Activated naive CD8-positive, alpha-beta T cell (primary cell): ENCODE data around the gene KDM4B.

Source experiments
- H3K27ac Mint-ChIP-seq: one replicate; pipeline ENCODE4 v1.8.0; 2021; ENCODE audit warnings: mixed read lengths
- H3K27me3 Mint-ChIP-seq: one replicate; pipeline ENCODE4 v1.8.0; 2021; ENCODE audit warnings: mixed read lengths
- H3K36me3 Mint-ChIP-seq: one replicate; pipeline ENCODE4 v1.8.0; 2021; ENCODE audit warnings: mixed read lengths
- H3K4me1 Mint-ChIP-seq: one replicate; pipeline ENCODE4 v1.8.0; 2021; ENCODE audit warnings: low read depth, mixed read lengths
- H3K4me3 Mint-ChIP-seq: one replicate; pipeline ENCODE4 v1.8.0; 2021; ENCODE audit warnings: mild to moderate bottlenecking, mixed read lengths
- H3K9me3 Mint-ChIP-seq: one replicate; pipeline ENCODE4 v1.8.0; 2021; ENCODE audit warnings: low read depth, mixed read lengths

The KDM4B gene

DNA sequence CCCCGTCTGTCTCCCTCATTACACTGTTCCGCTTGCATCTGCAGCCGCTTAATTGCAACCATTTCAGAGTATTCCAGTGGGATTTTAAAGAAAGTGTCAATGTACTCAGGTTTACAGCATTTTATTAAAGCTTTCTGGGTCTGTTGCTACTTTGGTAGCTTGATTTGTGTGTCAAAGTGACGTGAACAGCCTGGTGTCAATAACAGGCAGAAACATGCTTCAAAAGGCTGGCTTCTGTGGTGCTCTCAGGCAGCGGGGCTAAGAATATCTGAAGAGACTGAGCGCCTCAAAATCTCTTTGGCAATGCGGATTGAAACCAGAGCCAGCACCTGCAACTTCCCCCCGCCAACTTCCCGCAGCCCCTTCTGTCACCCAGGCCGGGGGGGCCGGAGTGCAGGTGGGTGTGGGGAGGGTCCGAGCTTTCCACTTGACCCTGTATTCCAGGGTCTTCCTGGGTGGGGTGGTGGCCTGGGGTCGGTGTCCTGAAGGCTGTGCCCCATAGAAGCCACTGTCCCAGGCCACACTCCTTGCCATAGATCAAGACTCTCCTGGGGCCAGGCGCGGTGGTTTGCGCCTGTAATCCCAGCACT lies 81.2 kb downstream of the KDM4B start:
- Mint-ChIP-seq H3K4me1 (no peaks in the 10 kb centered on the region), H3K4me3 (no peak overlapping the region), H3K27ac (no peak overlapping the region), H3K9me3 (no peaks in the 10 kb centered on the region), H3K27me3 (no peaks in the 10 kb centered on the region), H3K36me3 (no peaks in the 10 kb centered on the region)

DNA sequence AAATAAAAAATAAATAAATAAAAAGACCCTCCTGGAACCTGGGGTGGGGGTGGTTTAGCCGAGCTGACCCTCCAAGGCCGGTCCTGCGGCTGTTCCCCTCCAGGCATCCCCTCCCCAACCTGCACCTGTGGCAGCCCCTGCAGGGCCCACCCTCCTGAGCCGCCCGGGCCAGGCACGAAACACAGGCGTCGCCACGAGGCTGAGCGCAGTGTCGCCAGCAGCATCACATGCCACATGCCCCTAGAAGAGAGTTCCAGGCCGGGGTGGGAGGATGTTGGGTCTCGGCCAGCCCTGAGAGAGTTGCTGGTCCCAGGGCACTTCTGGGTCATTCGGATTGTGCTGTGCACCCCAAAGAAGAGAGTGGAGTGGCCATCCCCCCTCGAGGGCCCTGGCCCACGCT lies 82.0 kb downstream of the KDM4B start:
- Mint-ChIP-seq H3K36me3 (no peaks in the 10 kb centered on the region), H3K4me3 (no peak overlapping the region), H3K27me3 (no peaks in the 10 kb centered on the region), H3K9me3 (no peaks in the 10 kb centered on the region), H3K4me1 (no peaks in the 10 kb centered on the region), H3K27ac (no peak overlapping the region)

DNA sequence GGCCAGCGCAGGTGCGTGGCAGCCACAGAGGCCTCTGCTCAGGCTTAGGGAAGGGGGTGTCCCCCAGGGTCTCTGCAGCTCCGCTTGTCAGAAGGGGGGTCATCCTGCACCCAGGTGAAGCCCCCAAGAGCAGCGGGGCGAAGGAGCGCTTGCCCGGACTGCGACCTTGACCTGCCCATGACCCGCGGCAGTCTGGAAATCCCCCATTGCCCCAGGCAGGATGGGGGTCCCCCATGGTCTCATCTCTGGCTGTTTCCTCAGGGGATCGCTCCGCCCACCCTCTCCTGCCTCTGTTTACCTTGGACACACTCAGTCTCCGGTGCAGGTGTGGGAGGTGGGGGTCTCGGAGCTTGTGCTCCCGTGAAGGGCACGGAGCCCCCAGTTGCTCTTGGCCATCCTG lies 82.7 kb downstream of the KDM4B start:
- no peaks in the 10 kb centered on the region for H3K9me3 Mint-ChIP-seq
- H3K4me3 Mint-ChIP-seq = no peak overlapping the region
- H3K27me3 Mint-ChIP-seq = no peaks in the 10 kb centered on the region
- no peak overlapping the region for H3K27ac Mint-ChIP-seq
- no peaks in the 10 kb centered on the region for H3K4me1 Mint-ChIP-seq
- H3K36me3 Mint-ChIP-seq = no peaks in the 10 kb centered on the region

DNA sequence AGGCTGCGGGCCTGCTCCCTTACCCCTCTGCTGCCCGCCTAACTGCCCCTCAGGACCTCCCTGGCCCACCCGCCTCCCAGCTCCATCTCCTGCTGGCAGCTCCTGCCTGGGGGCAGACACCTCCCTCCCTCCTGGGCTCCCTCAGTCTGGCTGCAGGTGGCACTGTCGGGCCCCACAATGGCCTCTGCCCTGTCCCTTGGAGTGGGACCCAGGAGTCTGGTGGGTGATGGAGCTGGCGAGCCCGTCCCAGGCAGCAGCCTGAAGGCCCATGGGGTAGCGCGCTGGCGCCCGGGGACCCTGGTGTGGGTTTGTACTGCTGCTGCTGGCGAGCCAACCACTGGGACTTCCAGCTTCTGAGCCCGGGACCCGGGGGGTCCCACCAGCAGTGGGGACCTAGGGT lies 83.6 kb downstream of the KDM4B start:
- H3K4me3 Mint-ChIP-seq = no peak overlapping the region
- H3K27ac Mint-ChIP-seq = no peak overlapping the region
- H3K27me3 Mint-ChIP-seq = no peaks in the 10 kb centered on the region

DNA sequence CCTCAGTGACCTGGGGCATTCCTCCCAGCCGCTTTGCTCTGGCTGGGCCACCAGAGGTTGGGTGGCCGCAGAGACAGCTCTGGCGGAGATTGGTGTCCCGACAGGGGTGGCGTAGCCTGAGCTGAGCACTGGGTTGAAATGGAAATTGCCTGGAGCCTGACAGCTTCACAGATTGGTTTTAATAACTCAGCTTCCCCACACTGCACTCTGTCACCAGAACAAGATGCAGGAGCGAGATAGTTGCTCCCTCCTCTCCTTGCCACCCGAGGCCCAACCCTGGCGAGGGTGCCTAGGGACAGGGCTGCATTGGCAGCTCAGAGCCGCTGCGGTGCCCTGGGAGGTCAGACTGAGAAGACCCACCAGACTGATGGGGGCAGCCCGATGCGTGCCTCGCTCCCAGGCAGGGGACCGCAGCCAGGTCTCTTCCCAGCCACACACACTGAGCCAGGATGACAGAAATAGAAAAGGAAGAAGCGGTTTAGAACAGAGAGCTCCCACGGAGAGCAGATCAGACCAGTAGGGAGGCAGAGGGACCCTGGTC lies 84.1 kb downstream of the KDM4B start:
- H3K27me3 Mint-ChIP-seq = no peaks in the 10 kb centered on the region
- H3K36me3 Mint-ChIP-seq = peaks cover 3% of the 10 kb centered on the region
- H3K4me3 Mint-ChIP-seq = no peak overlapping the region
- H3K27ac Mint-ChIP-seq = no peak overlapping the region
- no peaks in the 10 kb centered on the region for H3K9me3 Mint-ChIP-seq
- no peaks in the 10 kb centered on the region for H3K4me1 Mint-ChIP-seq

More for the DNA sequence above, 83.6 kb downstream of the KDM4B start:
- H3K36me3 Mint-ChIP-seq = peaks cover 1% of the 10 kb centered on the region
- no peaks in the 10 kb centered on the region for H3K9me3 Mint-ChIP-seq
- H3K4me1 Mint-ChIP-seq = no peaks in the 10 kb centered on the region

- Mint-ChIP-seq H3K36me3 (peaks cover 3% of the 10 kb centered on the region), H3K9me3 (no peaks in the 10 kb centered on the region), H3K4me1 (no peaks in the 10 kb centered on the region), H3K27ac (no peak overlapping the region), H3K27me3 (no peaks in the 10 kb centered on the region), H3K4me3 (no peak overlapping the region)
Observed at GRCh38 chr19:5053661-5054060, 84.7 kb downstream of the KDM4B start.

- H3K36me3 Mint-ChIP-seq = peaks cover 3% of the 10 kb centered on the region
- no peaks in the 10 kb centered on the region for H3K4me1 Mint-ChIP-seq
- no peaks in the 10 kb centered on the region for H3K27me3 Mint-ChIP-seq
- H3K9me3 Mint-ChIP-seq = no peaks in the 10 kb centered on the region
- no peak overlapping the region for H3K27ac Mint-ChIP-seq
- no peak overlapping the region for H3K4me3 Mint-ChIP-seq
Observed at GRCh38 chr19:5054551-5055456, 85.9 kb downstream of the KDM4B start.

GRCh38 chr19:5055457-5055776 lies 86.5 kb downstream of the KDM4B start:
- Mint-ChIP-seq H3K9me3 (no peaks in the 10 kb centered on the region), H3K4me1 (no peaks in the 10 kb centered on the region), H3K27me3 (no peaks in the 10 kb centered on the region), H3K36me3 (peaks cover 3% of the 10 kb centered on the region), H3K4me3 (no peak overlapping the region), H3K27ac (no peak overlapping the region)

- H3K4me3 Mint-ChIP-seq = no peak overlapping the region
- no peaks in the 10 kb centered on the region for H3K4me1 Mint-ChIP-seq
- H3K36me3 Mint-ChIP-seq = peaks cover 9% of the 10 kb centered on the region
- no peaks in the 10 kb centered on the region for H3K27me3 Mint-ChIP-seq
- H3K27ac Mint-ChIP-seq = no peak overlapping the region
- H3K9me3 Mint-ChIP-seq = no peaks in the 10 kb centered on the region
Observed at GRCh38 chr19:5057860-5058259, 88.9 kb downstream of the KDM4B start.

DNA sequence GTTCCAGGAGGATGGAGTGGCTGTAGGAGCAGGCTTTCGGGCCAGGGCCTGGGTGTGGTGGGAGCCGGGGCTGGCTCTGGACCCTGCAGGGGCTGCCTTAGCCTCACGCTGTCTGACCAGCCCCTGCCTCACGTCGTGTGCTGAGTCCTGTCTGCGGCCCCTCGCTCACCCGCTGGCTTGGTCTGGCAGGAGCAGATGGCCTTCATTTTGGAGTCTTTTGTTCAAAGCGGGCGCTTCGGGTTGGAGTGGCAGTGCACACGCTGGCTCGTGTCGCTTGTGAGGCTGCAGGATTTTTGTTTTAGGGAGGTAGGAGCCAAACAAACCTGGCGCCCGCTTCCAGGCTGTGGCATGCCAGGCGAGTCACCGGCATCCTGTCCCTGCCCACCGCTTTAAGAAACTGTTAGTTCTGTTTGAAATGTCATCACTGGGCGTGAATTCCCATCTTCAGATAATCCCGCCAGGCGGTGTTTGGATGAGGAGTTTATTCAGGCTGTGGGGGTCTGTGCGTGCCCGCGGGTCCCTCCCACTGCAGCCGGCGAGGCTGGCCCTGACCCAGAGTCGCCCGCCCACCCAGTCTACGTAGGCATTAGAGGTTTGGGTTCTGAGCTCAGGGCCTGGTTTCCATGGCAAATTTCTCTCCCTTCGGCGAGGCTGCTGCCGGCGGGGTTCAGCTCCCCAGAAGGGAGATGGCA lies 89.8 kb downstream of the KDM4B start:
- no peak overlapping the region for H3K4me3 Mint-ChIP-seq
- H3K4me1 Mint-ChIP-seq = no peaks in the 10 kb centered on the region
- H3K27ac Mint-ChIP-seq = no peak overlapping the region
- peaks cover 14% of the 10 kb centered on the region for H3K36me3 Mint-ChIP-seq
- no peaks in the 10 kb centered on the region for H3K27me3 Mint-ChIP-seq
- no peaks in the 10 kb centered on the region for H3K9me3 Mint-ChIP-seq

- H3K9me3 Mint-ChIP-seq = no peaks in the 10 kb centered on the region
- peaks cover 14% of the 10 kb centered on the region for H3K36me3 Mint-ChIP-seq
- H3K4me3 Mint-ChIP-seq = no peak overlapping the region
- H3K27ac Mint-ChIP-seq = no peak overlapping the region
- no peaks in the 10 kb centered on the region for H3K4me1 Mint-ChIP-seq
- no peaks in the 10 kb centered on the region for H3K27me3 Mint-ChIP-seq
Observed at GRCh38 chr19:5059213-5059574, 90.3 kb downstream of the KDM4B start.

DNA sequence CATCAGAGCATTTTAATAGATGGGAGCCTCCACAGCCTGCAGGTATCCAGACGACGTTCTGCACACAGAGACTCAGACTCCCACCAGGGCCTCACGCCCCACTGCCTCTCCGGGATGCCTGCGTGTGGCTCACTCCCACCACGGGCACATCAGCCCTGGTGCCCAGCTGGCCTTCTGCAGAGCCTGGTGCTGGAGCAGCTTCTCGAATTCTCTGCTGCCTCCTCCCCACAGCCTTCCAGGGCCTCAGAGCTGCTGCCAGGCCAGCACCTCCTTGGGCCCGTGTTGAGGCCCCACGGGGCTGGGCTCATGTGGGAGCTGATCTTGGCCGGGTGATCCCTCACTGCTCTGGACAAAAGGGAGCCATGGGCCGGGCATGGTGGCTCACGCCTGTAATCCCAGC lies 90.9 kb downstream of the KDM4B start:
- Mint-ChIP-seq H3K4me3 (no peak overlapping the region), H3K27ac (no peak overlapping the region), H3K9me3 (no peaks in the 10 kb centered on the region), H3K36me3 (peaks cover 14% of the 10 kb centered on the region), H3K27me3 (no peaks in the 10 kb centered on the region), H3K4me1 (no peaks in the 10 kb centered on the region)

GRCh38 chr19:5062195-5062594 lies 93.3 kb downstream of the KDM4B start:
- H3K4me1 Mint-ChIP-seq = no peaks in the 10 kb centered on the region
- no peaks in the 10 kb centered on the region for H3K27me3 Mint-ChIP-seq
- no peaks in the 10 kb centered on the region for H3K9me3 Mint-ChIP-seq
- H3K4me3 Mint-ChIP-seq = no peak overlapping the region
- H3K27ac Mint-ChIP-seq = no peak overlapping the region
- H3K36me3 Mint-ChIP-seq = peaks cover 17% of the 10 kb centered on the region

DNA sequence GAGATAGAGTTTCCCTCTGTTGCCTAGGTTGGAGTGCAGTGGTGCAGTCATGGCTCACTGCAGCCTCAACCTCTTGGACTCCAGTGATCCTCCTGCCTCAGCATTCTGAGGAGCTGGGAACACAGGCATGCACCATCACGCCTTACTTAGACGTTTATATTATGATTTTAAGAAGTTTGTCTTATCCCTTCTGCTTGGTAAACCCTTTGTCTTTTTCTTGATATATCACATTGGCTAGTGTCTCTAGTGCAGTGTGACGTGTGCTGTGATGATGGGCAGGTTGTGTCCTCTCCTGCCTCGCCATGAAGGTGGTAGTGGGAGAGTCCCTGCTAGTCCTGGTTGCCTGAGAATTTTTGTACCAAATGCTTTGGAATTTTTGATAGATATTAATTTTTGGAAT lies 93.9 kb downstream of the KDM4B start:
- Mint-ChIP-seq H3K9me3 (no peaks in the 10 kb centered on the region), H3K27me3 (no peaks in the 10 kb centered on the region), H3K36me3 (peaks cover 14% of the 10 kb centered on the region), H3K27ac (no peak overlapping the region), H3K4me3 (no peak overlapping the region), H3K4me1 (no peaks in the 10 kb centered on the region)

GRCh38 chr19:5063873-5064645 lies 95.1 kb downstream of the KDM4B start:
- no peaks in the 10 kb centered on the region for H3K27me3 Mint-ChIP-seq
- H3K4me1 Mint-ChIP-seq = no peaks in the 10 kb centered on the region
- H3K4me3 Mint-ChIP-seq = no peak overlapping the region
- no peak overlapping the region for H3K27ac Mint-ChIP-seq
- peaks cover 14% of the 10 kb centered on the region for H3K36me3 Mint-ChIP-seq
- H3K9me3 Mint-ChIP-seq = no peaks in the 10 kb centered on the region
